Esophagus muscularis mucosa (tissue), 3 donors: Measurements from ENCODE around the gene CCNI.

ENCODE experiments used
- CTCF ChIP-seq, 3 experiments: fragments of 200-600 bp in 2 of 3; fragments of 450-650 bp in 1 of 3; sonication (generic) in 2 of 3; IDR thresholded peaks; one replicate each; pipeline ENCODE4 v1.5.1; 2017 to 2019; ENCODE audit warnings: antibody characterized with exemption in 3 of 3, mild to moderate bottlenecking in 2 of 3, moderate library complexity in 1 of 3
- POLR2A ChIP-seq: fragments of 450-650 bp; IDR thresholded peaks from one replicate; pipeline ENCODE4 v1.6.1; 2017; ENCODE audit warnings: antibody characterized with exemption, moderate library complexity, mild to moderate bottlenecking, low read depth

GRCh38 chr4:77006753-77007353 lies 68.9 kb downstream of the CCNI start:
- TF ChIP-seq POLR2A (no peak), CTCF (IDR thresholded peaks at IDR 0.05) (no peak)
